Ascending aorta (tissue), 2 donors: ENCODE measurements around the gene FCHSD1. TPM values are rescaled to one million over a fixed set of nuclear protein-coding genes. Genes with fewer than 3 reads are reported as not detected.
"Not testable (repeated sequence)": the region's sequence is repeated elsewhere in the genome, so short reads cannot be mapped to it uniquely, and the experiment has no call there.

Experiments used
- DNase-seq, 2 donors: peaks; one replicate each; pipeline ENCODE4 v3.0.0-alpha.2; 2019; ENCODE audit warnings: low spot score in 2 of 2
- H3K27ac ChIP-seq, 2 donors: fragments of 200-600 bp; sonication (generic); one replicate each; pipeline ENCODE4 v1.5.1; 2016 to 2017; ENCODE audit warnings: mild to moderate bottlenecking in 1 of 2
- H3K27me3 ChIP-seq: fragments of 200-600 bp; sonication (generic); one replicate; pipeline ENCODE4 v1.5.1; 2017
- H3K36me3 ChIP-seq, 2 donors: fragments of 200-600 bp; sonication (generic); one replicate each; pipeline ENCODE4 v1.5.1; 2016
- H3K4me1 ChIP-seq, 2 donors: fragments of 200-600 bp; sonication (generic); one replicate each; pipeline ENCODE4 v1.5.1; 2016 to 2017; ENCODE audit warnings: mild to moderate bottlenecking in 1 of 2
- H3K4me3 ChIP-seq, 2 donors: fragments of 200-600 bp; sonication (generic); one replicate each; pipeline ENCODE4 v1.5.1; 2016 to 2017; ENCODE audit warnings: mild to moderate bottlenecking in 1 of 2
- H3K9me3 ChIP-seq, 2 donors: fragments of 200-600 bp; sonication (generic); one replicate each; pipeline ENCODE4 v1.5.1; 2016
- CTCF ChIP-seq, 3 experiments: fragments of 200-600 bp in 2 of 3; fragments of 450-650 bp in 1 of 3; sonication (generic) in 2 of 3; IDR thresholded peaks; one replicate each; pipeline ENCODE4 v1.5.1; 2016 to 2019; ENCODE audit warnings: antibody characterized with exemption in 3 of 3, mild to moderate bottlenecking in 1 of 3, moderate library complexity in 1 of 3
- intact Hi-C: fragments of 100-400 bp; cut with DNase I; formaldehyde crosslinking; loops from one replicate; pipeline ENCODE4 v1.15.1; 2023
- total RNA-seq: library from RNA; depleted of rRNA; stranded (reverse); fragments of >200 nt; gene quantifications from one replicate; pipeline ENCODE4 v1.1.0, GENCODE V29; 2016

FCHSD1 gene
- total RNA-seq, 1 donor from 2014 or later = 127 TPM

- no peak for TF ChIP-seq CTCF (IDR thresholded peaks at IDR 0.05)
- no peak overlapping the region for H3K4me3 ChIP-seq
- no peaks in the 10 kb centered on the region for H3K36me3 ChIP-seq
- H3K27ac ChIP-seq = no peak overlapping the region
- DNase-seq = no peak
- intact Hi-C loops = no loop called here
- no peaks in the 10 kb centered on the region for H3K9me3 ChIP-seq
- peaks cover 0 to 28% of the 10 kb centered on the region in 2 donors for H3K4me1 ChIP-seq
- no peaks in the 10 kb centered on the region for H3K27me3 ChIP-seq
Measured at GRCh38 chr5:141613344-141613743, 37.9 kb downstream of the FCHSD1 start.

- DNase-seq = no peak
- H3K27me3 ChIP-seq = no peaks in the 10 kb centered on the region
- no peak overlapping the region for H3K4me3 ChIP-seq
- no peaks in the 10 kb centered on the region for H3K9me3 ChIP-seq
- H3K36me3 ChIP-seq = no peaks in the 10 kb centered on the region
- peaks cover 0 to 17% of the 10 kb centered on the region in 2 donors for H3K4me1 ChIP-seq
- TF ChIP-seq CTCF (IDR thresholded peaks at IDR 0.05) = no peak
- no peak overlapping the region for H3K27ac ChIP-seq
- intact Hi-C loops = no loop called here
Measured at GRCh38 chr5:141611289-141611688, 39.9 kb downstream of the FCHSD1 start.

- H3K9me3 ChIP-seq, DNase-seq, H3K27me3 ChIP-seq, H3K27ac ChIP-seq, intact Hi-C loops, H3K4me3 ChIP-seq, H3K36me3 ChIP-seq: not testable (repeated sequence)
- peaks cover 3 to 20% of the 10 kb centered on the region in 2 donors for H3K4me1 ChIP-seq
Measured at GRCh38 chr5:141609921-141610320, 41.3 kb downstream of the FCHSD1 start.

- no peaks in the 10 kb centered on the region for H3K27me3 ChIP-seq
- no peak overlapping the region for H3K27ac ChIP-seq
- no peak overlapping the region for H3K4me3 ChIP-seq
- no peaks in the 10 kb centered on the region for H3K36me3 ChIP-seq
- peaks cover 11 to 27% of the 10 kb centered on the region in 2 donors for H3K4me1 ChIP-seq
- intact Hi-C loops = no loop called here
- no peak for DNase-seq
- no peak for TF ChIP-seq CTCF (IDR thresholded peaks at IDR 0.05)
- H3K9me3 ChIP-seq = no peaks in the 10 kb centered on the region
Measured at GRCh38 chr5:141609044-141609443, 42.2 kb downstream of the FCHSD1 start.

GRCh38 chr5:141608557-141608956 lies 42.7 kb downstream of the FCHSD1 start:
- no peak for TF ChIP-seq CTCF (IDR thresholded peaks at IDR 0.05)
- no peak for DNase-seq
- Histone ChIP-seq H3K27me3 (no peaks in the 10 kb centered on the region), H3K27ac (no peak overlapping the region), H3K36me3 (no peaks in the 10 kb centered on the region), H3K4me3 (no peak overlapping the region), H3K4me1 (peaks cover 11 to 28% of the 10 kb centered on the region in 2 donors), H3K9me3 (no peaks in the 10 kb centered on the region)
- intact Hi-C loops = no loop called here

- no peak for TF ChIP-seq CTCF (IDR thresholded peaks at IDR 0.05)
- Histone ChIP-seq H3K27ac (peak overlapping the region in 1 of 2 donors; percentile 2), H3K36me3 (no peaks in the 10 kb centered on the region), H3K4me3 (no peak overlapping the region), H3K4me1 (peaks cover 11 to 27% of the 10 kb centered on the region in 2 donors), H3K9me3 (no peaks in the 10 kb centered on the region), H3K27me3 (no peaks in the 10 kb centered on the region)
- intact Hi-C loops = no loop called here
- no peak for DNase-seq
Measured at GRCh38 chr5:141608046-141608445, 43.2 kb downstream of the FCHSD1 start.
